Osteoblast (primary cell): ENCODE measurements around the gene GLO1. TPM values are rescaled to one million over a fixed set of nuclear protein-coding genes. Genes with fewer than 3 reads are reported as not detected.

Experiments
- DNase-seq: peaks from one replicate; pipeline ENCODE4 v3.0.0; 2011; ENCODE audit warnings: low spot score, mixed read lengths; ENCODE audit not compliant: insufficient read length; ENCODE audit errors: missing footprints
- H2AFZ ChIP-seq: 2 replicates; pipeline ENCODE4 v1.6.0; 2011; ENCODE audit warnings: mild to moderate bottlenecking, low read length
- H3K27ac ChIP-seq: 2 replicates; pipeline ENCODE4 v1.5.1; 2011; ENCODE audit warnings: mild to moderate bottlenecking, low read depth, low read length, moderate library complexity
- H3K27me3 ChIP-seq: 2 replicates; pipeline ENCODE4 v1.6.0; 2012; ENCODE audit warnings: mild to moderate bottlenecking, control low read depth, inconsistent platforms, low read length, moderate library complexity; ENCODE audit not compliant: insufficient read depth
- H3K36me3 ChIP-seq: 2 replicates; pipeline ENCODE4 v1.5.1; 2011; ENCODE audit warnings: mild to moderate bottlenecking, low read length, control low read depth, moderate library complexity; ENCODE audit not compliant: insufficient read depth
- H3K4me1 ChIP-seq: 2 replicates; pipeline ENCODE4 v1.5.1; 2011; ENCODE audit warnings: mild to moderate bottlenecking, low read length, control low read depth, moderate library complexity; ENCODE audit not compliant: insufficient read depth
- H3K4me2 ChIP-seq: 2 replicates; pipeline ENCODE4 v1.6.0; 2011; ENCODE audit warnings: mild to moderate bottlenecking, low read length; ENCODE audit not compliant: insufficient read depth
- H3K4me3 ChIP-seq: fragments of 200-600 bp; sonication (generic); 3 replicates; pipeline ENCODE4 v1.5.1; 2012; ENCODE audit warnings: mild to moderate bottlenecking, low read length, inconsistent platforms; ENCODE audit not compliant: insufficient read depth
- H3K79me2 ChIP-seq: 2 replicates; pipeline ENCODE4 v1.6.0; 2012; ENCODE audit warnings: mild to moderate bottlenecking, low read length, control low read depth, inconsistent platforms; ENCODE audit not compliant: insufficient read depth
- H3K9me3 ChIP-seq: 2 replicates; pipeline ENCODE4 v1.5.1; 2011; ENCODE audit warnings: low read depth, low read length, control low read depth
- H4K20me1 ChIP-seq: 2 replicates; pipeline ENCODE4 v1.6.0; 2012; ENCODE audit warnings: mild to moderate bottlenecking, low read length, control low read depth; ENCODE audit not compliant: insufficient read depth
- CTCF ChIP-seq: IDR thresholded peaks from 2 replicates; pipeline ENCODE4 v1.5.1; 2011; ENCODE audit warnings: mild to moderate bottlenecking, low read depth, low read length, moderate library complexity; ENCODE audit errors: extremely low read depth
- total RNA-seq: library from RNA; depleted of rRNA; stranded (reverse); fragments of >200 nt; gene quantifications from 2 replicates; pipeline ENCODE4 v1.2.3, GENCODE V29; 2012

The GLO1 gene
- total RNA-seq, 1 donor, result 101 TPM

GRCh38 chr6:38684904-38685303, 18.0 kb downstream of the GLO1 start:
- Histone ChIP-seq H3K36me3 (peaks cover 23% of the 10 kb centered on the region), H3K4me3 (no peak overlapping the region), H3K27ac (no peak overlapping the region), H3K79me2 (peaks cover 32% of the 10 kb centered on the region), H3K4me1 (no peaks in the 10 kb centered on the region), H2AFZ (no peak overlapping the region), H3K27me3 (no peaks in the 10 kb centered on the region), H4K20me1 (peaks cover 8% of the 10 kb centered on the region), H3K9me3 (no peaks in the 10 kb centered on the region), H3K4me2 (no peak overlapping the region)
- TF ChIP-seq CTCF, result no peak
- DNase-seq, result no peak

GRCh38 chr6:38684237-38684636, 18.7 kb downstream of the GLO1 start:
- no peaks in the 10 kb centered on the region for H3K9me3 ChIP-seq
- H2AFZ ChIP-seq, result no peak overlapping the region
- H3K27me3 ChIP-seq, result no peaks in the 10 kb centered on the region
- H3K4me1 ChIP-seq, result no peaks in the 10 kb centered on the region
- H3K36me3 ChIP-seq, result peaks cover 23% of the 10 kb centered on the region
- H3K4me3 ChIP-seq, result no peak overlapping the region
- no peak overlapping the region for H3K27ac ChIP-seq
- peaks cover 28% of the 10 kb centered on the region for H3K79me2 ChIP-seq
- peaks cover 8% of the 10 kb centered on the region for H4K20me1 ChIP-seq
- H3K4me2 ChIP-seq, result no peak overlapping the region
- DNase-seq, result no peak
- TF ChIP-seq CTCF, result no peak

- Histone ChIP-seq H3K79me2 (peaks cover 11% of the 10 kb centered on the region), H3K27me3 (no peaks in the 10 kb centered on the region), H3K36me3 (peaks cover 27% of the 10 kb centered on the region), H3K4me3 (no peak overlapping the region), H2AFZ (no peak overlapping the region), H3K4me1 (no peaks in the 10 kb centered on the region), H3K4me2 (no peak overlapping the region), H3K27ac (no peak overlapping the region), H3K9me3 (no peaks in the 10 kb centered on the region), H4K20me1 (no peaks in the 10 kb centered on the region)
- no peak for DNase-seq
- TF ChIP-seq CTCF, result no peak
Measured at GRCh38 chr6:38681850-38682249, 21.1 kb downstream of the GLO1 start.

- Histone ChIP-seq H3K4me1 (no peaks in the 10 kb centered on the region), H3K4me2 (no peak overlapping the region), H3K36me3 (peaks cover 43% of the 10 kb centered on the region), H3K79me2 (no peaks in the 10 kb centered on the region), H4K20me1 (no peaks in the 10 kb centered on the region), H3K9me3 (no peaks in the 10 kb centered on the region), H3K27me3 (no peaks in the 10 kb centered on the region), H2AFZ (no peak overlapping the region), H3K27ac (no peak overlapping the region), H3K4me3 (no peak overlapping the region)
- no peak for TF ChIP-seq CTCF
- DNase-seq, result no peak
Measured at GRCh38 chr6:38679668-38680067, 23.3 kb downstream of the GLO1 start.
